H54 (cell line): ENCODE results near the gene GRIN2A.

ENCODE experiments used
- DNase-seq: peaks from one replicate; pipeline ENCODE4 v3.0.0; 2011; ENCODE audit warnings: low spot score, mixed read lengths; ENCODE audit not compliant: insufficient read length
- FAIRE-seq: peaks from 3 replicates; lab custom pipeline; 2011; peaks lifted over from hg19 to GRCh38; lab: Jason Lieb, UNC
- POLR2A ChIP-seq: IDR thresholded peaks from 2 replicates; pipeline ENCODE4 v1.6.1; 2011; ENCODE audit warnings: low read depth, mild to moderate bottlenecking, low read length

GRIN2A gene

DNA sequence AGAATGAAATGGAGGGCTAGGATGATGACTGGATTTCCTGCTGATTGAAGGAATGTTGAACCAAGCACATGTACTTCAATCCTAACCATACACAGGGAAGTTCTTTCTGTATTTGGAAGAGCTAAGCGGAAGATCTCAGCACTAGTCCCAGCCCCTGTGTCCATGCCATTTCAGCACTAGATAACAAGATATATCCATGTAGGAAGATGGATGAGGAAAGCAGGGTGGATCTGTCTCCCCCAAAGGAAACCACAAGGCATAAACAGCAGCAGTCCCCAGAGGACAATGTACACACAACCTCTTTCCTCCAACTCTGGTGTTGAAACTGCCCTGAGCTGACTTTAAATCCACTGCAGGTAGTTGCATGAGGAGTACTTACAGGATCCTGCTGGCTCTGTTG lies 75.1 kb downstream of the GRIN2A start:
- FAIRE-seq (no peak), DNase-seq (no peak)

DNA sequence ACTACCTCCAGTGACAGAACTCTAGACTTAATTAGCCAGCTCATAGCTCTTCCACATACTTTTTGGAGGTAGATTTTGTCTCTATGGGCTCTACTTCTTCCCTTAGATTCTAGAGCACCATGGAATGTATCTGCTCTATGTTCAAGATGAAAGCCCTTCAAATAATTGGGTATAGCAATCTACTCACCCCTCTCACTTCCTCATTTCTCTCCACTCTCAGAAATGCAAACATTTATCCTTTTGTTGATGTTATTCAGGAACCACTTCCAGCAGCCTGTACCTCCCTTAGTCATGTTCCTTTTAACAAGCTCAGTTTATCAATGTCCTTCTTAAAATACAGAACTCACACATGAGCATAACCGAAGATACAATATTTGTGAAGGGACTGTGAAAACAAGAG lies 78.5 kb downstream of the GRIN2A start:
- DNase-seq (no peak), FAIRE-seq (no peak)
- no peak for TF ChIP-seq POLR2A

More for the DNA sequence above, 75.1 kb downstream of the GRIN2A start:
- no peak for TF ChIP-seq POLR2A

DNA sequence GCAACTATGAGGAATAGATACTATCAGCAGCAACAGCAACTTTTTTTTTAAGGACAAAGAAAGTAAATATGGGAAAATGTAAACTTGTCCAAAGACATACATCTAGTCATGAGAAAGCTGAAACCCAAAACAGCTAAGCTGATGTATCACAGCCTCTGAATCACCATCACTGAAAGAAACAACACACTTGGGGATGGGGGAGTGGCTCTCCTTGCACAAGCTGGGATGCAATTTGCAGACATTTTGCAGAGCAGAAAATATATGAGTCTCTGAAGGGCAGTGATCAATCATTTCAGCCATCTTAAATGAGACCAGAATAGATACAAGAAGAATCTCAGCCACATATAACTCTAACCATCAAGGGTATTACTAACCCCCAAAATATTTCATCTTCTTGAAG lies 79.1 kb downstream of the GRIN2A start:
- FAIRE-seq, result no peak
- no peak for TF ChIP-seq POLR2A

DNA sequence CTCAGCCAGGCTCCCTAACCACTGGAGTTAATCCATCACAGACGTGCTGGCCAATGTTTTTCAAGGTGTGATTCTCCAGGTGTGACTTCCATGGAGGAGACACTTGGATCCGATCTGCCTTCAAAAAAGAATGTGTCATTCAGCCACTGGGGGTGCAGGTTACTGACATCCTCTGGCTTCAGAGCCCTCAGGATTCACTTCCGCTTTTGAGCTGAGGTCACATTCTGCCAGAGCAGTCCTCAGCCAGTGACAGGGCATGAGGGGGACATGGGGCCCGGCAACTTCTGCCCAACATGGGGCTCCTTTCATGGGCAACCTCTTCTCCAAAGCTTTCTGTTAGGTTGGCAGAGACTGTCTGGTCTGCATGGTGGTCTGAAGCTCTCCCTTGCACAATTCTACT lies 81.4 kb downstream of the GRIN2A start:
- FAIRE-seq (no peak), DNase-seq (no peak)
- no peak for TF ChIP-seq POLR2A

More for the DNA sequence above, 79.1 kb downstream of the GRIN2A start:
- DNase-seq, result no peak

DNA sequence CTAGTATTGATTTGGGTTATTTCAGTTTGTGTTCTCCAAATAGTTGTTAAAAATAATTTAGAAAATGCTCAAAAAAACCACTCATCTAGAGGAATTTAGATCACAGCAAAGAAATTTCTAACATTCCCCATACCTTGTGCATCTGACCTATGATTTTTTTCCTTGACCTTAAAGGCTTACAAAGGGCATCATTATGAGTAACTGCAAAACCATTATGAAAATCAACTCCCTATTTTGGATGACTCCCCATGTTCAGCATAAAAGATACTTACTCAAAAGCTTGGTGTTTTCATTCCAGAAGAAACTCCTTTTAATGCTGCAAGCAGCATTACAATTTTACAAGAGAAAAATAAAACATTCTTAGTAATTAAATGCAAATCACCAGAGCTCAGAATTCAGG lies 83.2 kb downstream of the GRIN2A start:
- DNase-seq, result no peak

DNA sequence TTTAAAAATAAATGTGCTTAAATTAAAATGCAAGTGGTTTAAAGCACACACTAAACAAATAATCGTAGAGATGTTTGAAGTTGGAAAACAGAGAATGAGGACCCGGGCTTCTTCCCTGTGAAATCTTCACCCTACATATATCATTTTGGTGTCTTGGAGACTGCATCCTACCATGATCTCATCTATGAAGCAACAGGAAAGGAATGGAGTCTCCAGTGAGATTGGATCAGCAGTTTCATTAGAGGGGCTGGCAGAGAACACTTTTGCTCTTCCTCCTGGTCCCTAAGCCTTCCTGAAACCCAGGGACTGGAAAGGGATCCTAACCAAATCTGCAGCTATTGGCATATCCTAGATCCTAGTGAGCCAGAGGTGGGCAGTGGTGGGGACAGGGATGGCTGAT lies 85.0 kb downstream of the GRIN2A start:
- DNase-seq (no peak), FAIRE-seq (no peak)
- no peak for TF ChIP-seq POLR2A

More for the DNA sequence above, 83.2 kb downstream of the GRIN2A start:
- no peak for TF ChIP-seq POLR2A
- FAIRE-seq, result no peak

DNA sequence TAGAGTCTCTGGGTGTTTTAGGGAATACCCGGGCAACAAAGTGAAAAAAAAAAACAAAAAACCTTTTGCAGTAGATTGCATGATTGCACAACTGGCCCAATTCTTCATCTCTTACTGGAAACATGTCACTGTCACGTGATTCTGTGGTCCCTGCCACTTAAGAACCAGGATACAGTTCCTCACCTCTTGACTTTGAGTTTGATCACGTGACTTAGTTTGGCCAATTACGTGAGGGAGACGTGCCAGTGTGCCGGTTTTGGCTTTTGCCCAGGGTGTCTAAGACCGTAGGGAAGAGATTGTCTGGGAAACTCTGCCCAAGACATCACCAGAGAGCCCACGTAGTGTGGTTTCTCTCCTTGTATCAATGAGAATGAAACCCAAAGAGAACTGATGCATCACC lies 88.7 kb downstream of the GRIN2A start:
- FAIRE-seq (no peak), DNase-seq (no peak)
- TF ChIP-seq POLR2A, result no peak

DNA sequence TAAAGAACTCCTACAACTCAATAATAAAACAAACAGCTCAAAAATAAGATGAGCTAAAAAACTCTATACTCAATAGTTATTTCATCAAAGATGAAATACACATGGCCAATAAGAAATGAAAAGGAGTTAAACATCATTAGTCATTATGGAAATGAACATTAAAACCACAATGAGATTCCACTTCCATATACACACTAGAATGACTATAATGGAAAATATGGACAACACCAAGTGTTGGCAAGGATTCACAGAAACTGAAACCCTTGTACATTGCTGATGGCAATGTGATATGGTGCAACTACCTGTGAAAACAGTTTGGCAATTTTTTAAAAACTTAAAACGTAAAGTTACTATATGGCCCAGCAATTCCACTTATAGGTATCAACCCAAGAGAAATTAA lies 91.4 kb downstream of the GRIN2A start:
- FAIRE-seq (no peak), DNase-seq (no peak)
- no peak for TF ChIP-seq POLR2A

DNA sequence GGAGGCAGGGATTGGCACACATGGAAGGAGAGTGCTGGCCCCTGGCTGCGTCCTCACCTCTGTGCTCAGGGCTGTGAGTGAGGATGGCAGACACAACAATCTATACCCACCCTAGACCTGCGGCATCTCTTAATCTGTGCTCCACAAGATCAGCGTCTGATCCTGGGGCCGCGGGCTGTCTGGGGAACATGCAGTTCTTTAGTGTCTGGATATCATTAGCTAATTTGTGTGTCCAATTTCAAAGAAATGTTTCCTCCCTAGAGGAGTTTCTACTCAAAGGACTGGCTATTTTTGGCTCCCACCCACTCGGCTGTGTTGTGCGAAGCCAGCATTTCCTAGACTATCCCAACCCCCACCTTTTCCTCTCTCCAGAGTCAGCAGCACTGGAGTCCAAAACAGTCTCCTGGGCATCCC lies 93.8 kb downstream of the GRIN2A start:
- no peak for TF ChIP-seq POLR2A
- DNase-seq, result no peak
- no peak for FAIRE-seq

DNA sequence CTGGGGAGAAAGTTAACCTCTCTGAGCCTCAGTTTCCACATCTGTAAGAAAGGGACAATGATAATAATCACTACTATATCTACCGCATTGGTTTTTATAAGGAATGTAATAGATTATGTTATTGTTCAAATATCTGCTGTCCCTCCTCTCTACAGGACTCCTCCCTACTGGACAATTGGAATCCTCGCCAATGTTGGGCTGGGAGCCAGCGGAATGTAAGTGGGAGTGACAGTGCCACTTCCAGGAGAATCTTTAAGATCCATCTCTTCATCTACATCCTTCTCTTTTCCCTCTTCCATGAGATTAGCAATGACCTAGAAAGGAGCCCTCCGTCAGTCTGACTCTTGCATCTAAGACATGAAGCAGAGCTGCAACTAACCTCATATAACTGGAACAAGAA lies 95.1 kb downstream of the GRIN2A start:
- FAIRE-seq (no peak), DNase-seq (no peak)
- TF ChIP-seq POLR2A, result no peak

DNA sequence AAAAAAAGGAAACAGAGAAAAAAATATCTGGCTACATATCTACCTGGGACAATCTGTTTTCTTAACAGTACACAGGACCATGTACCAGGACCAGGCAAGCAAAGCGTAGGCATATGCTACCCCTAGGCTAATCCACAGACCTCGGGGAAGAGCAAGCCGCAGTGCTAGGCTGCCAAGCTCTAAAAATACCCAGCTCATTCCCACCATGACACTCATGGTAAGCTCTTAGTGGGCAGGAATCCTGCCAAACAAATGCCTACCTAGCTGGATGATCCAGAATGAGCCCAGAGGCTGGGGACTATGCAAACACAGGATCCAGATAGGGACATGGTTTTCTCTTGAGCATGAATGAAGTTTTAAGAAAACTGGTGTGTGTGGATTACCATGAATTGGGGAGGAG lies 95.6 kb downstream of the GRIN2A start:
- FAIRE-seq (no peak), DNase-seq (no peak)
- no peak for TF ChIP-seq POLR2A

DNA sequence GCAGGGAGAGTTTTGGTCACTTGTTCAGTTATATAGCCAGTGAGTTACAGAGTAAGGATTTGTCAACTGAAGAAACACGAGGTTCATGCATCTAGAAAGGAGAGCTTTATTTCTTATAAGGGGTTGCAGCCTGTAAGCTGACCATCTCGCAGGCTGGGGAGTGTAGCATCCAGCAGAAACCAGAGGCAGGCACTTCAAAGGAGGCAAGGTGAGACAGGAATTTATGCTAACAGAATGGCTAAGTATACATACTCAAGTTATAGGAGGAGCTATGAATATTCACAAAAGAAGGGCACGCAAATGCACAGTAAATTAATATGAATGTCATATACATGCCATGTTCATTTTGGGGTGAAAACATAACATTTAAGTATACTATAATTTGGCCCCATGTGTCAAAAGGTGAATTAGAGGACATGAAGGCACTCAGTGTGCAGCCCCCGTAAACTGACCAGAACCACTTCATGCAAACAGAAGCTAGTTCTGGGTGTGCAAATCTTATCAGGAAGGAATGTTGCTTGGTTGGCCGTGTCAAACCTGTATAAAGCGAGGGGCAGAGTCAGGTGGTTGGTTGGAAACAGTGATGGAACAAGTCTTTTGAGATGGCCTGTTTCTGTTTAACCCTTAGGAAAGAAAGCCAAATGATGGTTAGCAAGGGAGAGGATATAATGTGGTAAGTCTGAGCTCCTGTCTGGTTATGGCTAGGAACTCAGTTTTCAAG lies 97.0 kb downstream of the GRIN2A start:
- FAIRE-seq (no peak), DNase-seq (no peak)
- TF ChIP-seq POLR2A, result no peak

DNA sequence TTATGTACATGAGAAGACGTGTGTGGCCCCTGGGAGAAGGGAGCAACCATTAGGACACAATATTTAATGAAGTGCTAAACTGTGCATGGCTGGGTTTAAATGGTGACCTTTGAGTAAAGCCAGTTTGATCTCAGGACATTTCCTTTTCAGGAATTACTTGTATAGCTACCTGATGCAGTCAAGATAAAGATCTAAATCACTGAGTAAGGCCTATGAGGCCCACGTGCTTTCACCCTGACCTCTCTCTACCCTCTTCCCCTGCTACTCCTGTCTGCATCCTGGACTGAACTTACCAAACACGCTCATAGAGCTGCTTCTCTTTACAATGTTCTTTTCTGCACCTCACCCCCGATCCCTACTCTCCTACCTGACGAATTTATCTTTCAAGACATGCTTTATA lies 98.9 kb downstream of the GRIN2A start:
- TF ChIP-seq POLR2A, result no peak
- FAIRE-seq (no peak), DNase-seq (no peak)

DNA sequence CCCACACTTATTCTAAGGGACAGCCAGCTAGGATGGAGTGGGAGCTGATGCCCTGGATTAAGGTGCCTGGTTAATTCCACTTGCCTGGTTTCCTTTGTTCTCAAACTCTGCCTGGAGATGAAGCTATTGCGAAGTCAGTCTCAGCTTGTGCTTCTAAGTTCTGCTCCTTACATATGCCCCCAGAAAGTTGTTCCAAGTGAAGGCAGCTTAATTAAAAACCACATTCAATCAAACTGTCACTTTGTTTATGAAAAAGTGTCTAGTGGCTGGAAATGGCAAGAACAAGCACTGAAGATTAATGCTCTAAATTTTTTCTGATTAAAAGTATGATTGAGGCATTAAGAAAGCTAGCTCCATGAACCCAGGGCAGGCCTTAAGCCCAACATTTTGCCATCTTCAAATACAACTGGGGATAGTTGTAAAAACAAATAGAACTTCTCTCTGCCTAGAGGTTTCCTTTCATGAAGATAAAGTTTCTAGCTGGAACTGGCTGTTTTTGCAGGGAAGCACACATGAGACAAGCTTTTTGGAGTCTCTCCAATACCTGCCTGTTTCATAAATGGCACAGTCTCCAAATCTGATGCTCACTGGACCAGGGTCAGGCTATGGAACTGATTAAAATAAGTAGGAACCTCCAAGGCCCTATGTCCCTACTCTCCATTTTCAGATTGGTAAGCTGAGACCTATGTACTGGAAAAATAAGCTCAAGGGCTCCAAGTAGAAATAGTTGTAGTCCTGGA lies 100.9 kb downstream of the GRIN2A start:
- DNase-seq (no peak), FAIRE-seq (no peak)
- no peak for TF ChIP-seq POLR2A
